GM12878 (cell line): ENCODE measurements around the gene TTLL12. TPM values are rescaled to one million over a fixed set of nuclear protein-coding genes. Genes with fewer than 3 reads are reported as not detected.

Experiments
- ATAC-seq: fragments of 200-7000 bp; cut with Tn5 transposase; 3 replicates; pipeline ENCODE4 v1.9.1; 2020; ENCODE audit warnings: mild to moderate bottlenecking, moderate library complexity
- BruUV-seq: library from RNA; stranded (reverse); fragments of 400-500 nt; replicated peaks from 2 replicates; lab custom pipeline; 2021; lab: Mats Ljungman, UMichigan
- CTCF ChIA-PET: fragments of 300-600 bp; sonication (Branson Sonifier 250); formaldehyde crosslinking; extraction: SDS; loops from one replicate; lab custom pipeline; 2021; ENCODE audit warnings: inconsistent platforms; lab: Yijun Ruan, JAX
- POLR2A ChIA-PET: fragments of 350-600 bp; formaldehyde crosslinking; extraction: SDS; loops from one replicate; lab custom pipeline; 2021; ENCODE audit warnings: inconsistent platforms; lab: Charles Lee
- RAD21 ChIA-PET: fragments of 300-600 bp; sonication (Branson Sonifier 250); formaldehyde crosslinking; loops from one replicate; lab custom pipeline; 2023; ENCODE audit warnings: antibody characterized with exemption; ENCODE audit not compliant: unreplicated experiment; lab: Charles Lee
- SMC1A ChIA-PET: fragments of 300-600 bp; sonication (Branson Sonifier 250); formaldehyde crosslinking; loops from one replicate; lab custom pipeline; 2023; ENCODE audit not compliant: unreplicated experiment, uncharacterized antibody; lab: Charles Lee
- DNase-seq: peaks from one replicate; pipeline ENCODE4 v3.0.0-alpha.2; 2011; ENCODE audit warnings: low read depth, low spot score
- FAIRE-seq: peaks from 3 replicates; lab custom pipeline; 2011; peaks lifted over from hg19 to GRCh38; lab: Jason Lieb, UNC
- H2AFZ ChIP-seq: 2 replicates; pipeline ENCODE4 v1.6.0; 2011; ENCODE audit warnings: low read depth, low read length, control low read depth; ENCODE audit not compliant: control insufficient read depth
- H3K27ac ChIP-seq: 2 replicates; pipeline ENCODE4 v1.5.1; 2011; ENCODE audit warnings: control low read depth; ENCODE audit not compliant: control insufficient read depth, insufficient read depth
- H3K27me3 ChIP-seq, 2 experiments: replicated peaks in 1 of 2; 2 replicates each; pipeline versions ENCODE4 v1.6.0 to v1.6.1; 2011; ENCODE audit warnings: low read length in 1 of 2; ENCODE audit not compliant: control insufficient read depth in 2 of 2, insufficient read depth in 2 of 2
- H3K36me3 ChIP-seq, 2 experiments: 2 replicates each; pipeline ENCODE4 v1.5.1; 2011; ENCODE audit warnings: low read length in 1 of 2; ENCODE audit not compliant: control insufficient read depth in 2 of 2, insufficient read depth in 2 of 2
- H3K4me1 ChIP-seq: 2 replicates; pipeline ENCODE4 v1.6.1; 2011; ENCODE audit warnings: mild to moderate bottlenecking, low read length, moderate library complexity, mixed read lengths; ENCODE audit not compliant: control insufficient read depth, insufficient read depth
- H3K4me2 ChIP-seq: 2 replicates; pipeline ENCODE4 v1.6.0; 2011; ENCODE audit warnings: control low read depth; ENCODE audit not compliant: control insufficient read depth, insufficient read depth
- H3K4me3 ChIP-seq: fragments of 200-600 bp; sonication (generic); 2 replicates; pipeline ENCODE4 v1.5.1; 2016
- H3K79me2 ChIP-seq: 2 replicates; pipeline ENCODE4 v1.6.0; 2011; ENCODE audit warnings: low read length; ENCODE audit not compliant: control insufficient read depth, insufficient read depth
- H3K9ac ChIP-seq: 2 replicates; pipeline ENCODE4 v1.8.0; 2011; ENCODE audit warnings: low read length, control low read depth, mixed read lengths; ENCODE audit not compliant: control insufficient read depth, insufficient read depth
- H3K9me3 ChIP-seq: replicated peaks from 3 replicates; pipeline ENCODE4 v1.5.1; 2011; ENCODE audit warnings: mild to moderate bottlenecking, low read length; ENCODE audit not compliant: control insufficient read depth, insufficient read depth
- H4K20me1 ChIP-seq: 2 replicates; pipeline ENCODE4 v1.6.0; 2011; ENCODE audit not compliant: control insufficient read depth, insufficient read depth
- ATF3 ChIP-seq: IDR thresholded peaks from 2 replicates; pipeline ENCODE4 v1.6.1; 2011; ENCODE audit warnings: low read depth, mild to moderate bottlenecking, low read length, moderate library complexity, borderline replicate concordance; ENCODE audit errors: extremely low read depth
- BCL3 ChIP-seq: IDR thresholded peaks from 2 replicates; pipeline ENCODE4 v1.6.1; 2011; ENCODE audit warnings: borderline replicate concordance, low read depth, mild to moderate bottlenecking, moderate library complexity, low read length; ENCODE audit not compliant: insufficient read depth, poor library complexity, severe bottlenecking
- BMI1 ChIP-seq: fragments of 450-650 bp; IDR thresholded peaks from 2 replicates; pipeline ENCODE4 v1.6.1; 2016; ENCODE audit warnings: mild to moderate bottlenecking, moderate library complexity, borderline replicate concordance
- CBX5 ChIP-seq: sonication (generic); IDR thresholded peaks from 2 replicates; pipeline ENCODE4 v1.6.1; 2016; ENCODE audit warnings: low read depth, moderate library complexity, mild to moderate bottlenecking, inconsistent platforms
- KAT2A ChIP-seq: conservative IDR thresholded peaks from 2 replicates; pipeline ENCODE4 v1.6.1; 2011; ENCODE audit warnings: low read depth, low read length; ENCODE audit not compliant: control insufficient read depth
- KLF5 ChIP-seq: fragments of 450-650 bp; IDR thresholded peaks from 2 replicates; pipeline ENCODE4 v1.6.1; 2014; ENCODE audit warnings: mild to moderate bottlenecking; ENCODE audit not compliant: partially characterized antibody
- NKRF ChIP-seq: fragments of 450-650 bp; conservative IDR thresholded peaks from 2 replicates; pipeline ENCODE4 v1.6.1; 2017; ENCODE audit warnings: mild to moderate bottlenecking, moderate library complexity
- POLR2A ChIP-seq: IDR thresholded peaks from 2 replicates; pipeline ENCODE4 v1.6.1; 2011; ENCODE audit warnings: low read depth, mild to moderate bottlenecking, low read length
- RB1 ChIP-seq: fragments of 450-650 bp; formaldehyde crosslinking; IDR thresholded peaks from 2 replicates; pipeline ENCODE4 v1.6.1; 2017; ENCODE audit warnings: mild to moderate bottlenecking, borderline replicate concordance
- SUPT20H ChIP-seq: IDR thresholded peaks from 2 replicates; pipeline ENCODE4 v1.6.1; 2011; ENCODE audit warnings: low read depth, mild to moderate bottlenecking, low read length, moderate library complexity, borderline replicate concordance; ENCODE audit not compliant: control insufficient read depth
- USF1 ChIP-seq: IDR thresholded peaks from 2 replicates; pipeline ENCODE4 v1.6.1; 2011; ENCODE audit warnings: borderline replicate concordance, low read depth, mild to moderate bottlenecking, moderate library complexity, mixed read lengths, low read length; ENCODE audit not compliant: insufficient read depth; ENCODE audit errors: extremely low read length
- whole genome bisulfite sequencing: methylation state at CpG from one replicate; pipeline ENCODE4 v1.1.6; 2016; ENCODE audit warnings: low lambda C conversion rate; ENCODE audit not compliant: insufficient replicate concordance, insufficient coverage; ENCODE audit errors: missing lambda C conversion rate; 5-methylcytosine and 5-hydroxymethylcytosine counted together
- in situ Hi-C: fragments of 300-500 bp; cut with MboI; formaldehyde crosslinking; loops from 9 replicates; pipeline ENCODE4 v1.14.3; 2018; ENCODE audit warnings: mixed read lengths
- intact Hi-C: fragments of 100-400 bp; cut with micrococcal nuclease; formaldehyde crosslinking; loops from one replicate; pipeline ENCODE4 v1.14.2; 2022; ENCODE audit not compliant: unreplicated experiment
- polyA plus RNA-seq, 11 experiments: library from polyadenylated mRNA; depleted of rRNA in 4 of 11; unstranded in 6 of 11; stranded (reverse) in 5 of 11; fragments of >200 nt; fragmentation: Nextera tagmentation in 4 of 11; fragmentation: Illumina TruSeq in 1 of 11; extraction: Ambion mirVana in 4 of 11; extraction: Trizol in 1 of 11; gene quantifications; 1 replicate in 1 of 11; 2 replicates in 10 of 11; pipeline versions ENCODE4 v1.2.1 to v1.2.3, GENCODE V29; 2011 to 2016; ENCODE audit warnings: inconsistent platforms in 2 of 11, missing spikeins in 2 of 11, low read depth in 1 of 11
- total RNA-seq, 4 experiments: library from RNA; depleted of rRNA in 3 of 4; stranded (reverse); fragments of >200 nt in 3 of 4; fragmentation: Illumina TruSeq in 1 of 4; extraction: Trizol in 1 of 4; gene quantifications; 2 replicates each; pipeline versions ENCODE4 v1.2.1 to v1.2.3, GENCODE V29; 2013 to 2021

The TTLL12 gene
- total and polyA plus RNA-seq, 10 of the 15 experiments (the other 5 are each of a cell fraction or from before 2014, with no cell fraction given) = 1.00 to 89.8 (median 38.5) TPM

- no peaks in the 10 kb centered on the region; the same call in 1 of the 2 replicates for H3K4me1 ChIP-seq
- H3K79me2 ChIP-seq = peaks cover 2% of the 10 kb centered on the region; the same call in 1 of the 2 replicates
- ChIA-PET SMC1A (no interaction called here), POLR2A (no interaction called here), CTCF (no interaction called here), RAD21 (no interaction called here)
- no TSS peak for BruUV-seq
- no peaks in the 10 kb centered on the region for H4K20me1 ChIP-seq
- no peak overlapping the region for H3K4me3 ChIP-seq
- no peak overlapping the region for H3K9ac ChIP-seq
- no peak for TF ChIP-seq ATF3
- TF ChIP-seq SUPT20H = no peak
- TF ChIP-seq KLF5 = no peak
- no peak for TF ChIP-seq CBX5
- TF ChIP-seq BMI1 = no peak
- TF ChIP-seq KAT2A = no peak
- TF ChIP-seq USF1 = no peak
- TF ChIP-seq NKRF = no peak
- no peak for TF ChIP-seq RB1
- TF ChIP-seq BCL3 = no peak
- TF ChIP-seq POLR2A = no peak
- no peak for ATAC-seq
- H3K36me3 ChIP-seq = peaks cover 7% of the 10 kb centered on the region in 2 experiments; a peak in 3 of 4 replicates
- no peak for FAIRE-seq
- intact Hi-C loops (no loop called here), in situ Hi-C loops (no loop called here)
- H2AFZ ChIP-seq = no peak overlapping the region
- WGBS = 98% methylated on average over 15 of the region's 15 CpGs
- H3K27ac ChIP-seq = no peak overlapping the region
- H3K27me3 ChIP-seq = no peaks in the 10 kb centered on the region
- no peaks in the 10 kb centered on the region for H3K9me3 ChIP-seq
- no peak overlapping the region for H3K4me2 ChIP-seq
- no peak for DNase-seq
These were observed 7.1 kb downstream of the TTLL12 start for GRCh38 chr22:43179911-43180195.
